Activated naive CD4-positive, alpha-beta T cell (primary cell): ENCODE measurements around the gene PBX3.

Source experiments
- DNase-seq, 4 experiments: peaks; one replicate each; lab custom pipeline; 2025; lab: John Stamatoyannopoulos, UW

The PBX3 gene

DNA sequence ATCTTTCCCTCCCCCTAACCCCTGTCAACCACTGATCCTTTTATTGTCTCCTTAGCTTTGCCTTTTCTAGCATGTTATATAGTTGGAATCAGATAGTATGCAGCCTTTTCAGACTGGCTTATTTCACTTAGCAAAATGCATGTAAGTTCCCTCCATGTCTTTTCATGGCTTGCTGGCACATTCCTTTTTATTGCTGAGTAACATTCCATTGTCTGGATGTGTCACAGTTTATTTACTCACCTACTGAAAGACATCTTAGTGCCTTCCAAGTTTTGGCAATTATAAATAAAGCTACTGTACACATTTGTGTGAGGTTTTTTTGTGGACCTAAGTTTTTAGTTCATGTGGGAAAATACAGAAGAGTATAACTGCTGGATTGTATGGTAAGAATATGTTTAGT is 230.1 kb downstream of the PBX3 start:
- DNase-seq = no peak

DNA sequence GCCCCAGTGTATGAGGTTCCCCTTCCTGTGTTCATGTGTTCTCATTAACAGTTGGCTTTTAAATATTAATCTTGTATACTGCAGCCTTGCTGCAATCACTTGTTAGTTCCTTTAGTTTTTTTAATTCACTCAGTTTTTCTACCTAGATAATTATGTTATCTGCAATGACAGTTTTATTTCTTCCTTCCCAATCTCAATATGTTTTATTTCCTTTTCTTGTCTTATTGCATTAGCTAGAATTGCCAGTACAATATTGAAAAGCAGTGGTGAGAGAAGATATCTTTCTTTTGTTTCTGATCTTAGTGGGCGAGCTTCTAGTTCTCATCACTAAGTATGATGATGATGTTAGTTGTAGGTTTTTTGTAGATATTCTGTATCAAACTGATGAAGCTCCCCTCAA is 232.2 kb downstream of the PBX3 start:
- DNase-seq = no peak

DNA sequence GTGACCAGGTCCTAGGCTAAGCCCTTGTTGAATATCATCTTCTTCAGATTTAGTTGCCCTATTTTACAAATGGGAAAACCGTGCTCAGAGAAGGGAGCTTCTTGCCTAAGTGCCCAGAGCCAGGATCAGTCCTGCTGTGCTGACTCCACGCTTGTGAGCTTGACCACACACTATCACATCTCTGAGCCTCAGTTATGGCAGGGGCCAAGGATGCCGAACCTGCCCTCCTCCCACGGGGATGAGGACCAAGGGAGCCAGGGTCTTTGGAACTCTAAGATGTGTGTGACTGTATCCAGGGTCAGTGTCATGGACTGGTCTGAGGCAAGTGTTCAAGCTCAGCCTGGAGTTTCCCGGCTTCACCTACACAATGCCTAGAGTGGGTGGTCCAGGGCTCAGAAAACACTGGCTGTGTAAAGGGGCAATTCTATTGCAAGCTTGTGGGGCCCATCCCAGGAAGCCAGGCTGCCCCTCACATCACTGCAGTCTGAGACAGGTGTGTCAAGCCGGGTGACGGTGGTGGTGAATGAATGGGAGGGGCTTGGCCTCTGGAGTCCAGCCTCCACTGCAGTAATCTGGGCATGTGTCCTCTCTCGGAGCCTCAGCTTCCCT is 235.7 kb downstream of the PBX3 start:
- no peak for DNase-seq

DNA sequence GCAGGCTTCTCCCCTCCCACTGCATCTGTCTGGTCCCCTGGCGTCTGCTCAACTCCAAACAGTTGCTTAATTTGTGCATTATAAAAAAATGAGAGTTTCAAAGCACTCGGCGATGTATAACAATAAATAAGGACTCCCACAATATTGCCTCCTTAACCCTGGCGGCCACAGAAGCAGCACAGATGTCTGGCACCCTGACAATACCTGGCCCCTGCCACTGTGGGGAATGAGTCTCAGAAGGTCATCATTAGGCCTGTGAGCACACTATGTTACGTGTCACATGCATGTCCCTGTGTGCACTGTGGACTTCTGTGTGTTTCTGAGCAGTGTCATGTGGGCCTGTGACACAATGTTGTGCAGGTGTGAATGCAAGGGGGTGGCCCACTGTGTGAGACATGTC is 236.5 kb downstream of the PBX3 start:
- DNase-seq = no peak

DNA sequence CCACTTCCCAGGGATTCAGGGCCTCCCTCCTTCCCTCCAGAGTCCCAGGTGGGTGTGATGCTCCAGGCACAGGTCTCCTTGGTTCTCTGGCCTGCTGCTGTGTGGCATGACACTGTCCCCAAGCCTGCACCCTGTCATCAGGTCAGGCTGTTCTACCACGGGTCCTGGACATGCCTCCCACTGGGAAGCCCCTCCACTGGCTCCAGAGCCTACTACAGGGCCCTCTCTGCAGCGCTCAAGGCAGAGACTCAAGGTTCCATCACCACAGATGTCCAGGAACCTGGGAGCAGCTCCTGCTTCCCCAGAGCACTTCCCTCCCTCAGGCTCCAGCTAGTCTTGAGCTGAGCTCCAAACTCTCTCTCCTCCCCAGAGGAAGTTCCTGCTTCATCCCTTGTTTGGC is 237.3 kb downstream of the PBX3 start:
- no peak for DNase-seq

DNA sequence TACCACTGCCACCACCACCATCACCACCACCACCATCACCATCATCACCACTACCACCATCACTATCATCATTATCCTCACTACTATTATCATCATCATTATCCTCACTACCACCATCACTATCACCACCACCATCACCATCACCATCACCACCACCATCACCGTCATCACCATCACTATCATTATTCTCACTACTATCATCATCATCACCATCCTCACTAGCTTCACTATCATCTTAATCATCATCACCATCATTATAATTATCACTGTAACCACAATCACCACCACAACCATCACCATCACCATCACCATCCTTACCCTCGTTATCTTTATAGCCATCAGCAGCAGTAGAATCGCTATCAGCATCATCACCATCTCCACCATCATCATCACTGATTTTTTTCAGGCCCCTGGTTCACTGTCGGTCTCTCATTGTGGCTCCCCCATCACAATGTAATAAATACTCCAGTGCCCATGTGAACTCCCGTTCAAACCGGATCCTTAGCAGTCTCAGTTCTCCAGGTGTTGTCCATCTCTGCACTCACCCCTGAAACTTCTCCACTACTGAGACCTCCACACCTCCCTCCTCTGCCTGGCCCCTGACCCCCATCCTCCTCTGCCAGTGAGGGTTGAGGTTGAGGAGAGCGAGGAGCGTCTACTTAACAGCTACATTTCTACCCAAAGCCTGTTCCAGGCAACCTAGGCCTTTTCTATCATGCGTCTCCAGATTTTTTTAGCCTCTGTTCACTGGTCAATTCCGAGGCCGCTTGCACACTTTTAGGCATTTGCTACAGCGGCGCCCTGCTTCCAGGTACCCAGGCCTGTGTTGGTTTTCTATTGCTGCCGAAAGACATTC is 238.2 kb downstream of the PBX3 start:
- DNase-seq = no peak

DNA sequence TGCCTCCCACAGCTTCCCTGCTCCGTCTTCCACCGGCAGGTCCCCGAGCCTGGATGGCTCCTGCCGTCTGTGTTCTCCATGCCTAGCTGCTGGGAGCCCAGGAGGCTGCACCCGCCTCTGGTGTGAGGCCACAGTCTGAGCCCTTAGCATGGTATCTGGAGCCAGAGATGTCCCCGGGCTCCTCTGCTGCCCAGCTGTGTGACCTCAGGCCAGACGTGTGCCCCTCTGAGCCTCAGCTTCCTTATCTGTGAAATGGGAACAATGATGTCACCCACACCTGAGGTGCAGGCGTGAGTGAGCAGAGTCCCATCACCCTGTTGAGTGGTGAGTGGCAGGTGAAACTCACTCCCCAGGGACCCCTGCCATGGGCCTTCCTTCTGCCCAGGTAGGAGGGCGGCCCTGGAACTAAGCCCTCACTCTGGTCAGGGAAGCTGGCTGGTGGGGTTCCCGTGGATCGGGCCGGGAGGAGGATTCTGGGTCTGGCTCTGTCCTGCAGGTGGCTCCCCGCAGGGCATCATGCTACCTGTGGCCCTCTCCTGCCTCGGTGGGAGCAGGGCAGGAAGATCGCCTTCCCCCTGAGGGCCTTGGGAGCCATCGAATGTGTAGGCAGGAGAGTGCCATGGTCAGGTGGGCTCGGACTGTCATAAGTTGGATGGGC is 239.0 kb downstream of the PBX3 start:
- no peak for DNase-seq

DNA sequence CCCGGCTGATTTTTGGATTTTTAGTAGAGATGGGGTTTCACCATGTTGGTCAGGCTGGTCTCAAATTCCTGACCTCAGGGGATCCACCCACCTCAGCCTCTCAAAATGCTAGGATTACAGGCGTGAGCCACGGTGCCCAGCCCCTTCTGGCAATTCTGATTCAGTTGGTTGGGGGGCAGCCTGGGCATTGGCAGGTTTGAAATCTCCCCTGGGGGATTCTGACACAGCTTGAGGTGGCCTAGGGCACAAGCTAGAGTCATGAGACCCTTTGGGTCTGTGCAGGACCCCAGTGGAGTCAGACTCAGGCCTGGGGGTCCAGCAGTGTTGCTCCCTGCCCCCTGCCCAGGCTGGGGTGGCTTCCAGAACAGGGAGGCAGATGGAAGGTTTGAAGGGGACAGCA is 239.8 kb downstream of the PBX3 start:
- DNase-seq = no peak

DNA sequence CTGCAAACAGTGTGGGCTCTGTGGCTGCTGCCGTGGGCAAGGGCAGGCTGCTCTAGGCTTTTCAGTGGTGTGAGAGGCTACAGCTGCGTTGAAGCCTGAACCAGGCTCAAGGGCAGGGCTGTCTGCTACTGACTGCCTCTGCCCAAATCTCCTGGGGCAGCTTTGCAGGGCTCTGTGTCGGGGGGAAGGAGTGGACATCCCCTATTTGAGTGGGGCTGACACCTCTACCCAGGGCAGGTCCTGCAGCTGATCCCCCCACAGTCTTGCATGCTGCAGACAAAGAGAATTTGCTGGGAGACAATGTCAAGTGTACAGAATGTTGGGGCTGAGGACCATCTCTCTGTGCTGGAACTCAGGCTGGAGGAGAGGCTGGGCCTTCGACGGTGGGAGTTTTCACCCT is 240.2 kb downstream of the PBX3 start:
- DNase-seq = no peak

DNA sequence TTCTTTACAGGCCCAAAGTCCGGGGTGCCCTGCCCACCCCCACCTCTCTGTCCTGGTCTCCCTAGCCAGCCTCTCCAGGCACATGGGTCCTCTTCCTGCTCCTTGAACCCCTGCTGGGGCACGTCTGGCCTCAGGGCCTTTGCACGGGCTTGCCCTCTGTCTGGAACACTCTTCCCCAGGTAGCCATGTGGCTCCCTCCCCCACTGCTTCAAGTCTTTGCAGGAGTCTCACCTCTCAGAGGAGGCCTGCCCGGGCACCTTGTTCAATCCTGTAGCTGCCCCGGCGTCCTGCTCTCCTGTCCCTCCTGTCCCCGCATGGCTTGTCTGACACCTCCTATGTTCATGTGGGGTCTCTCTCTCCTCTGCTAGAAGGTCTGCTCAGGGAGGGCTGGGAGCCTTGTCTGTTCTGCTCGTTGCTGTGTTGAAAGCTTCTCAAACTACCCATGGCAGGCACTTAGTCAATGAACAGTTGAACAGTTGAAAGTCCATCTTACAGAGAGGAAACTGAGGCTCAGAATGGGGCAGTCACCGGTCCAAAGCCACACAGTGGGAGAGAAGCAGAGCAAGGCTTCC is 241.4 kb downstream of the PBX3 start:
- DNase-seq = no peak

DNA sequence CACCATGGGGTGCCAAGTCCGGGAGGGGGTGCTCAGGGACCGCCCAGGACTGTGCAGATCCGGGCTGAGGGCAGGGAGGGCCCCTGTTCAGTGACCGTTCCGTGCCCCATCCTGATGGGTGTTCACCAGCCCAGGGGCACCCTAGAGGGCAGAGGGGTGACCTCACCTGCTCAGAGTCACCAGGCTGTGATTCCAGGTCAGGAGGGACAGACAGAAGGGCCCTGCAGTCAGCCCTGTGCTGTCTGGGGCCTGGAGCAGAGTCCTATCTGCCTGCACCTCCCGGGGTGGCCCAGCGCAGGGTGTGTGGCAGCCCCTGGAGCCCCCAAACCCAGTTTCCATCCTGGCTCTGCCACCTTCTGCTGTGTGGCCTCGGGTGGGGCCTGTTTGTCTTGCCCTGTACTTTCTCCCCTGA is 241.9 kb downstream of the PBX3 start:
- DNase-seq = no peak

DNA sequence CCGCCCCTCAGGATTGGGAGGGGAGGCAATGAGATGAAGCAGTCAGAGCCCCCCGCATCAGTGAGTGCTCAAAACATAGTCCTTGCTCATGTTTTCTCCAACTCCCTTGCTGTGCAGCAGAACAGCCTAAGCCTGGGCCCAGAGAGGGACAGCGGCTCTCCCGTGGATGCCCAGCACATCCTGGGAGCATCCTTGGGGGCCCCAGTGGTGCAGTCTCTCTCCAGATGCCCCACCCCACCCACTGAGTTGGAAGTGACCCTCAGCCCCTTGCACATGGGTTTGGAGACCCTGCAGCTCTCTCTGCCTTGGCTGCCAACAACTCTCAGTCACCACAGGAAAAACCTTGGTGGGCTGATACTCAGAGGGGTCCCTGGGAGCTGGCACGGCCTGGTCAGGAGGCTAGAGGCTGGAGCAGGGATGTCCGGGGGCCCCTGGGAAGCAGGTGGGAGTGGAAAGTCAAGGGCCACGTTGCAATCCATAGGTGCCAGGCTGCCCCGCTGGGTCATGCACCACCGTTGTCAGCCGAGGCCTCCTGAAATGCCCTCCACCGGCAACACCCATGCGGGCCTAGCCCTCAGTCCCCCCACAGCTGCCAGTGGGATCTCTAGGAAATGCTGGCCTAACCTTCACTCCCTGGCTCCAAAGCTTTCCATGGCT is 242.5 kb downstream of the PBX3 start:
- no peak for DNase-seq

DNA sequence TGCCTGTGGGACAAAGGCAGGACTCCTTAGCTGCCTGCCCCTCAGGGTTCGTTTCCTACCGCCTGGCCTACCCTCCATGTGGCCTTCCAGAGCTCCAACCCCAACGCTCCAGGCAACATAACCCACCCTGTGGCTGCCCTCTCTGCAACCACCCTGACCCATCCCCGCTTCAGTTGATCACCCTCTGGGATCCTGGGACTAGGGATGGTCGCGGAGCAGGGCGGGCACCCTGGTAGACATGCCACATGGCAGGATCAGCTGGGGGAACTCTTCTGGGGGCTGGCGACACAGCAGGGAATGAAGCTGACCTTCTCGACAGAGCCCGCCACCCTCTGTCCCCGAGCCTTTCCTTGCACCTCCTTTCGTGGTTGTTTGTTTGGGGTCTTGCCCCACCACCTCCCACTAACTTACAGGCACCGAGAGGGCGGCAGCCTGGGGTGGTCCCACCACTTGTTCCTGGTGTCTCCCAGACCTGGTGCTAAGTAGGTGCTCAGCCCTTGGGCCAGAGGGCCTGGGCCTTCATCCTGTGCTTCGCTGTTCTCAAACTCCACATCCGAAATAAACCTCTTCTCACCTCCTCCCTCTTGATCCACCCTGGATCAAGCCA is 243.1 kb downstream of the PBX3 start:
- no peak for DNase-seq

DNA sequence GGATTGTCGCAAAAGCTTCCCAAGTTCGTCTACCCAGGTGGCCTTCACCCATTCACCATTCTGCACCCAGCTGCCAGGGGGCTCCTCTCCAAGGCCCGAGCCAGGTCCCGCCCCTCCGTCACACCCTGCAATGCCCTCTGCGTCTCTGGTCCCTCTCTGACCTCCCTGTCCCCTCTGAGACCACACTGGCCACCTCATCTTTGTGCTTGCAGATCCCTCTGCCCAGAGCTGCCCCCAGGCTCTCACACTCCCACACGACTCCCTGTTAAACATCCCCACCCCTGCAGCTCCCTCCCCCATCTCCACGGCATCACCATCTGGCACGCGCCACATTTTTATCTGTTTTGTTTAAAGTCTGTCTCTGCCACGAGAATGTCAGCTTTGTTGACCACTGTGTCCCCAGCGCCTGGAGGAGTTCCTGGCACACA is 243.6 kb downstream of the PBX3 start:
- DNase-seq = no peak

DNA sequence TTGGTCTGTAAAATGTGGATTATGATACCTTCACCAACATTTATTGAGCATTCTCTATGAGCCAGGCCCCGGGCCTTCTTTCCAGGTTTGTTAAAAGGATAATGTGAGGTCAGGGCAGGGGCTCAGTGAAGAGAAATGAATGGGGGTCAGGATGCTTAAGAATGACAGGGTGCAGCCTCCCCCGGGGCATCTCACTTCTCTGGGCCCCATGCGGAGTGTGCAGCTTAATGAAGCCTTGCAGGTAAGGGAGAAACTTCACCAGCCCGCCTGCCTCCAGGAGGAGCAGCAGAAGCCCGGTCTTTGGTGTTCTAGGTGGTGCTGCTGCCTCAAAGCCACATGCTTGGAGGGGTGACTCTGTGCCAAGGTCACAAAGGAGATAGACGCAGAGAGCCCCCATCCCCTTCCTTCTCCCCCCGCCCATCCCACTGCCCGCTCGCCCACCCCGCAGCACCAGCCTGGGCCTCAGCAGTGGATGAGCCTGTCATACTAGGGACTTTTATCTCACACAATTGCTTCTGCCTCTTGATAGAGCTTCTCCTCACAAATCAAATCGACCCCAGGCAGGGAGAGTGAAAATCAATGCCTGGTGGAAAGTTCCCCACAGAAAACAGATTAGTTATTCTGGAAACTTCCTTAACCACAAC is 244.8 kb downstream of the PBX3 start:
- DNase-seq = no peak

DNA sequence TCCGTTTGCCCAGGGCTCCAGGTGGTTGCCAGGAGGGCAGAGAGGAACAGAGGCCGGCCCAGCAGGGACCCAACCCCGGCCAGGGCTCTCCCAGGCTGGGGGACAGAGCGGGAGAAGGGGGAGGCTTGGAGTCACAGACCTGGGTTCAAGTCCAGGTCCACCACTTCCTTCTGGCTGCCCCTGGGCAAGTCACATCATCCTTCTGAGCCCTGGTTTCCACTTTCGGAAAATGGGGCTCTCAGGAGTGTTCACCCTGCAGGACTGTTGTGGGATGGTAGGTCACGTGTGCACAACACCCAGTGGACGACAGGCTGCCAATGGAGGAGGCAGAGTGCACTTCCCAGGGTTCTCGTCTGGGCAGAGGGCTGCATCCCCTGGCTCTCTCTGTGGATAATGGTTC is 245.4 kb downstream of the PBX3 start:
- DNase-seq = no peak

DNA sequence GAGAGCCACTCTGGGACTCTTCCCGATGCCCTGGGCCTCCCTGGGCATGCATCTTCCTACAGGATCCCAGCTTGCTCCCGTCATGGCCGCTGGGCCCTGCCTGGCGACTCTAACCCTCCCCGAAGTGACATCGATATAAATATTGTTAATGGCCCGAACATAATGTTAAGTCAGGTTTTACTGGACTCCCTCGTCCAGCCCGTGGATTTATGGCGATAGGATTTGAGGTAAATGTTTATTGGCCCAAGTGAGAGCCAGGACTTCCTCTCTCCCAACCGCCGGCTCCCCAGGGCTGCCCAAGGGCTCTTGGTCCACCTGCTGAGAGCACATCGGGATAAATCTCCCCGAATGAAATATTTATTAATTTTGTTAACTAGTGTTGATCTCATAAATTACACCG is 246.3 kb downstream of the PBX3 start:
- DNase-seq = no peak

DNA sequence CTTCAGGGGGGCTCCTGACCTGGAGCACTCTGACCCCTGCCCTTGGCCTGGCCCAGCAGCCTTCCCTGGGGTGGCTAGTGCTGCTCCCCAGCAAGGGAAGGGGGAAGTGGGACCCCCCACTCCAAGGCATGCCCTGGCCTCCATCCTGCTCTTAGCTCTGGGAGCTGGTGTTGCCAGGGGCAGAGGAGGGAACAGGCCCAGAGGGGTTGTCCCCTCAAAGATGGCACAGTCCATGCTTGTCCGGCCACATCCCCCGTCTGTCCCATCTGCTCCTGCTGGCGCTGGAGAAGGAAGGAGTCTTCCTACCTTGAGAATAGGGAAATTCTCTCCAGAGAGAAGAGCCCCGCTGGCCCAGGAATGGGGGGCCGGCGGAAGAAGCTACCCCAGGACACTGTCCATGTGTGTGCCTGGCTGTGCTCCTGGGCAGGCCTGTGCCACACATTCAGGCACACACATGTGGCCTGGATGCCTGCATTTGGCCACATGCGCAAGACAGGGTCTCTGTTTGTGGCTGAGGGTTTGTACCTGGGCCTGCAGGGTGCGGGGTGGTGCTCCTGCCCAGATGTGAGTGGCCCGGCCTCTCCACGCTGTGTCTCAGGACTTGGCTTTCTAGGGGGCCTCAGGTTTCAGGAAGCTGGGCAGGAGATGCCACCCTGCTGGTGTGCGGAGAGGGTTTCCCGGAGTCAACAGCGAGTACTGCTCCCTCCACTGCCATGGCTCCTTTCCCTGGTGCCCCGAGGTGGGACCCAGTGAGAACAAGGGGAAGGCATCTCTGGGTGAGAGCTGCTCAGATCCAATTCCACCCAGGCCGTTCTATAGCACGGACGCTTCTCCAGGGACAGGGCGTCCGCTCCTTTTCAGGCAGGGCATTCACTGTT is 247.1 kb downstream of the PBX3 start:
- DNase-seq = no peak

DNA sequence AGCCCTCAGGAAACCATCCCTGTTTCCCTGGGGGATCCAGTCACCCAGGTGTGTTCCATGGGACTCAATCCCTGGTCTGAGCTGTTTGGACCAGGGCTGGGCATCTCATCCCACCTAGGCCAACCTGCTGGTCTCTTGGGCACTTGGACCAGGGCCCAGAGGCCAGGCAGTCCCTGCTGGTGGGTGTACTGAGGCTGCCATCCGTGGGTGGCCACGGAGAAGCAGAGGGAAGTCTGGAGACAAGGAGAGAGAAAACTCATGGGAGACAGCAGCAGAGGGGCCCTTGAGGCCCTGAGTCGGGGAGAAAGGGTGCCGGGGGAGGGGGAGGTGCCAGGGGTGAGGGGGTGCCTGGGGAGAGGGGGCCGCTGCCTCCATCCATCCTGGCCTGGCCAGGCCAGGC is 247.8 kb downstream of the PBX3 start:
- DNase-seq = no peak

DNA sequence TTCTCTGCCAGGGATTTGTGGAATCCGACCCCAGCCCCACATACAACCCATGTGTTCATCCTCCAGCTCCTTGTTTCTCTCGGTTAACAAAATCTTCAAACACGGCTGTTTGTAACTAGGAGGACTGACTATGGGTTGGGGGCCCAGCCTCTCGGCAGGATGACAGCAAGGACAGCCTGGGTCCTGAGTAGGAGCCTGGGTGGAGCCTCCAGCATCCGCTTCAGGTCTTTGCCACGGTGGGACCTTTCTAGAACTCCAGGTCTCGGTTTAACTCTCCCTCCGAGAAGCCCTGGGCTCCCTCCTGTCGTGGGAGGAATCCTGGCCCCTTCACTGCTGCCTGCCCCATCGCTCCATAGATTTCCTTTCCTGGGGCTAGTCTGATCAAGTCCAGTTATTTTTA is 248.5 kb downstream of the PBX3 start:
- DNase-seq = no peak
